HepG2 (cell line): ENCODE results near the gene LRFN2. TPM values are rescaled to one million over a fixed set of nuclear protein-coding genes. Genes with fewer than 3 reads are reported as not detected.

ENCODE experiments used
- ATAC-seq: fragments of 200-7000 bp; cut with Tn5 transposase; 3 replicates; pipeline ENCODE4 v1.9.1; 2020; ENCODE audit warnings: mild to moderate bottlenecking, moderate library complexity
- BruUV-seq: library from RNA; stranded (reverse); fragments of 400-500 nt; replicated peaks from 2 replicates; lab custom pipeline; 2021; lab: Mats Ljungman, UMichigan
- CTCF ChIA-PET: fragments of 300-600 bp; formaldehyde crosslinking; extraction: SDS; loops from one replicate; lab custom pipeline; 2021; ENCODE audit warnings: low total read pairs, inconsistent platforms, low intra/inter-chr PET ratio; lab: Yijun Ruan, JAX
- POLR2A ChIA-PET: fragments of 350-600 bp; sonication (Branson Sonifier 250); formaldehyde crosslinking; loops from one replicate; lab custom pipeline; 2020; ENCODE audit warnings: antibody characterized with exemption, inconsistent platforms; lab: Yijun Ruan, JAX
- DNase-seq: peaks from one replicate; pipeline ENCODE4 v3.0.0-alpha.2; 2015; ENCODE audit warnings: low spot score
- FAIRE-seq: peaks from 3 replicates; lab custom pipeline; 2011; peaks lifted over from hg19 to GRCh38; lab: Jason Lieb, UNC
- H2AFZ ChIP-seq: one replicate; pipeline ENCODE4 v1.6.1; 2011; ENCODE audit warnings: low read length, inconsistent platforms
- H3K27ac ChIP-seq: fragments of 300-600 bp; 3 replicates; pipeline ENCODE4 v1.8.0; 2011; ENCODE audit warnings: mixed run types, mild to moderate bottlenecking, mixed read lengths, low read length, inconsistent platforms; ENCODE audit not compliant: insufficient read depth; ENCODE audit errors: extremely low read length
- H3K27me3 ChIP-seq, 2 experiments: fragments of 200-600 bp in 1 of 2; 2 replicates in 1 of 2; 3 replicates in 1 of 2; pipeline versions ENCODE4 v1.6.0 to v1.8.0; 2011; ENCODE audit warnings: low read length in 2 of 2, mild to moderate bottlenecking in 2 of 2, moderate library complexity in 2 of 2, inconsistent platforms in 1 of 2; ENCODE audit not compliant: insufficient read depth in 2 of 2, control insufficient read depth in 1 of 2
- H3K36me3 ChIP-seq, 2 experiments: fragments of 200-600 bp in 1 of 2; replicated peaks in 1 of 2; 2 replicates in 1 of 2; 3 replicates in 1 of 2; pipeline versions ENCODE4 v1.5.1 to v1.8.0; 2011; ENCODE audit warnings: low read length in 2 of 2, inconsistent platforms in 1 of 2; ENCODE audit not compliant: insufficient read depth in 2 of 2, control insufficient read depth in 1 of 2
- H3K4me1 ChIP-seq: 2 replicates; pipeline ENCODE4 v1.5.1; 2012; ENCODE audit warnings: low read length, inconsistent platforms; ENCODE audit not compliant: insufficient read depth
- H3K4me2 ChIP-seq: 2 replicates; pipeline ENCODE4 v1.6.0; 2011; ENCODE audit warnings: low read depth, low read length, inconsistent platforms
- H3K4me3 ChIP-seq, 3 experiments: fragments of 200-600 bp in 1 of 3; sonication (generic), shearing (Covaris generic) in 1 of 3; replicated peaks in 1 of 3; 2 replicates each; pipeline ENCODE4 v1.5.1; 2011 to 2016; ENCODE audit warnings: low read length in 3 of 3, inconsistent platforms in 2 of 3, low read depth in 2 of 3, mild to moderate bottlenecking in 2 of 3, control low read depth in 1 of 3, mixed read lengths in 1 of 3; ENCODE audit not compliant: insufficient read depth in 1 of 3
- H3K79me2 ChIP-seq: one replicate; pipeline ENCODE4 v1.6.1; 2011; ENCODE audit warnings: low read length, inconsistent platforms; ENCODE audit not compliant: insufficient read depth
- H3K9ac ChIP-seq: 2 replicates; pipeline ENCODE4 v1.6.0; 2011; ENCODE audit warnings: mild to moderate bottlenecking, low read depth, low read length, inconsistent platforms; ENCODE audit not compliant: insufficient read depth
- H3K9me3 ChIP-seq: 2 replicates; pipeline ENCODE4 v1.5.1; 2012; ENCODE audit warnings: mild to moderate bottlenecking, low read length
- H4K20me1 ChIP-seq: 2 replicates; pipeline ENCODE4 v1.6.0; 2011; ENCODE audit warnings: inconsistent platforms, mild to moderate bottlenecking, low read length, moderate library complexity; ENCODE audit not compliant: insufficient read depth
- FLYWCH1 ChIP-seq: sonication (generic); formaldehyde crosslinking; IDR thresholded peaks from 2 replicates; pipeline ENCODE4 v1.8.1; 2023; ENCODE audit warnings: mild to moderate bottlenecking, missing genetic modification reagents
- MED8 ChIP-seq: sonication (generic); formaldehyde crosslinking; IDR thresholded peaks from 2 replicates; pipeline ENCODE4 v1.8.1; 2023; ENCODE audit warnings: mild to moderate bottlenecking, missing genetic modification reagents; ENCODE audit not compliant: insufficient replicate concordance
- MYC ChIP-seq: sonication (generic); formaldehyde crosslinking; IDR thresholded peaks from 2 replicates; pipeline ENCODE4 v1.9.0; 2021; ENCODE audit warnings: missing genetic modification reagents, borderline replicate concordance
- NR2F1 ChIP-seq, 2 experiments: fragments of 450-650 bp in 1 of 2; formaldehyde crosslinking in 1 of 2; IDR thresholded peaks; 2 replicates each; pipeline versions ENCODE4 v1.5.0 to v1.6.1; 2016 to 2020; ENCODE audit warnings: mild to moderate bottlenecking in 1 of 2, missing compliant biosample characterization in 1 of 2, missing genetic modification reagents in 1 of 2, moderate library complexity in 1 of 2
- ZBTB38 ChIP-seq: sonication (generic); formaldehyde crosslinking; IDR thresholded peaks from 2 replicates; pipeline ENCODE4 v1.5.1; 2020; ENCODE audit warnings: mild to moderate bottlenecking, missing genetic modification reagents
- ZC3H13 ChIP-seq: sonication (generic); formaldehyde crosslinking; IDR thresholded peaks from 2 replicates; pipeline ENCODE4 v1.8.1; 2023; ENCODE audit warnings: mild to moderate bottlenecking, missing genetic modification reagents, moderate library complexity
- WGBS: methylation state at CpG from one replicate; pipeline ENCODE4 v1.1.6; 2017; ENCODE audit warnings: low lambda C conversion rate; 5-methylcytosine and 5-hydroxymethylcytosine counted together
- in situ Hi-C: cut with HindIII; loops from 2 replicates; pipeline ENCODE4 v1.10.0; 2017; ENCODE audit warnings: low pct_unique_long_range_greater_than_20kb; ENCODE audit not compliant: extremely low pct_ligation_motif_present
- intact Hi-C: fragments of 100-400 bp; cut with micrococcal nuclease; formaldehyde crosslinking; loops from one replicate; pipeline ENCODE4 v1.10.0; 2022; ENCODE audit not compliant: unreplicated experiment
- polyA plus RNA-seq, 8 experiments: library from polyadenylated mRNA; depleted of rRNA in 3 of 8; stranded (reverse) in 7 of 8; unstranded in 1 of 8; fragments of >200 nt; fragmentation: Illumina TruSeq in 4 of 8; extraction: Trizol in 4 of 8; gene quantifications; 2 replicates each; pipeline versions ENCODE4 v1.2.1 to v1.2.3, GENCODE V29; 2011 to 2016; ENCODE audit warnings: low read depth in 4 of 8, missing spikeins in 1 of 8, mixed read lengths in 1 of 8; ENCODE audit not compliant: insufficient read depth in 1 of 8
- total RNA-seq, 5 experiments: library from RNA; depleted of rRNA; stranded (reverse); fragments of >200 nt; fragmentation: Illumina TruSeq; extraction: Trizol; gene quantifications; 2 replicates each; pipeline ENCODE4 v1.2.3, GENCODE V29; 2016; ENCODE audit warnings: low read depth in 1 of 5
- TF ChIP-seq, protein P1 (sequence below): sonication (generic); formaldehyde crosslinking; IDR thresholded peaks from 2 replicates; pipeline ENCODE4 v1.4.0; 2020; ENCODE audit warnings: missing genetic modification reagents
- TF ChIP-seq, protein P2 (sequence below): sonication (generic); formaldehyde crosslinking; IDR thresholded peaks from 2 replicates; pipeline ENCODE4 v1.5.0; 2020; ENCODE audit warnings: missing genetic modification reagents, mild to moderate bottlenecking, borderline replicate concordance
- TF ChIP-seq, protein P3 (sequence below): IDR thresholded peaks from 2 replicates; pipeline ENCODE4 v1.6.1; 2012; ENCODE audit warnings: inconsistent platforms
- TF ChIP-seq, protein P4 (sequence below): fragments of 450-650 bp; IDR thresholded peaks from 2 replicates; pipeline ENCODE4 v1.6.1; 2016

LRFN2 gene
- total and polyA plus RNA-seq, 2 of the 13 experiments (the other 11 are each of a cell fraction or from before 2014, with no cell fraction given) = not detected

DNA sequence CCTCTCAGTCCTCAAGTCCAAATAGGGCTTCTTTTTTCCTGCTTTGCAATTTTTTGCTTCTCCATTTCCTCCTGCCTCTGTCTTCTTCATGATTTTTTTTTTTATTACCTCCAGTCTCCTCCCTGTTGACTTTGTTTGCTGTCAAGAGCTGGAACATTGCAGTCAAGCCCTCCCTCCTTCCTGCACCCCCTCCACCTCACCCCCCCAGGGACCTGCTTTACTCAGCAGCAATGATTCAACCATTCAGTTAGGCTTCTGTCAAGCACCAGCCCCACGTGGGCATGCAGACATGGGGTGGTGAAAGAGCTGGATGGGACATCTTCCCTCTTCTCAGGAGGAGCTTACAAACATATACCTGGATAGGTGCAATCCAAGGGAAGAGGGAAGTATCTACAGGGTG, 142.4 kb downstream of the LRFN2 start (continued):
- TF ChIP-seq, protein P1, sequence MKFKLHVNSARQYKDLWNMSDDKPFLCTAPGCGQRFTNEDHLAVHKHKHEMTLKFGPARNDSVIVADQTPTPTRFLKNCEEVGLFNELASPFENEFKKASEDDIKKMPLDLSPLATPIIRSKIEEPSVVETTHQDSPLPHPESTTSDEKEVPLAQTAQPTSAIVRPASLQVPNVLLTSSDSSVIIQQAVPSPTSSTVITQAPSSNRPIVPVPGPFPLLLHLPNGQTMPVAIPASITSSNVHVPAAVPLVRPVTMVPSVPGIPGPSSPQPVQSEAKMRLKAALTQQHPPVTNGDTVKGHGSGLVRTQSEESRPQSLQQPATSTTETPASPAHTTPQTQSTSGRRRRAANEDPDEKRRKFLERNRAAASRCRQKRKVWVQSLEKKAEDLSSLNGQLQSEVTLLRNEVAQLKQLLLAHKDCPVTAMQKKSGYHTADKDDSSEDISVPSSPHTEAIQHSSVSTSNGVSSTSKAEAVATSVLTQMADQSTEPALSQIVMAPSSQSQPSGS = no peak
- TF ChIP-seq FLYWCH1 (CRISPR knock-in tag) (no peak), MYC (CRISPR knock-in tag) (no peak), NR2F1 (CRISPR knock-in tag; IDR thresholded peaks at IDR 0.05) (no peak), ZC3H13 (CRISPR knock-in tag) (no peak)
- TF ChIP-seq, protein P2, sequence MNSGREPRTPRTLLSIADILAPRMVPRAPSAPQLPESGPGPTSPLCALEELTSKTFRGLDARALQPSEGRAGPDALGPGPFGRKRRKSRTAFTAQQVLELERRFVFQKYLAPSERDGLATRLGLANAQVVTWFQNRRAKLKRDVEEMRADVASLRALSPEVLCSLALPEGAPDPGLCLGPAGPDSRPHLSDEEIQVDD (CRISPR knock-in tag) = no peak
- TF ChIP-seq, protein P3, sequence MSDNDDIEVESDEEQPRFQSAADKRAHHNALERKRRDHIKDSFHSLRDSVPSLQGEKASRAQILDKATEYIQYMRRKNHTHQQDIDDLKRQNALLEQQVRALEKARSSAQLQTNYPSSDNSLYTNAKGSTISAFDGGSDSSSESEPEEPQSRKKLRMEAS = no peak

DNA sequence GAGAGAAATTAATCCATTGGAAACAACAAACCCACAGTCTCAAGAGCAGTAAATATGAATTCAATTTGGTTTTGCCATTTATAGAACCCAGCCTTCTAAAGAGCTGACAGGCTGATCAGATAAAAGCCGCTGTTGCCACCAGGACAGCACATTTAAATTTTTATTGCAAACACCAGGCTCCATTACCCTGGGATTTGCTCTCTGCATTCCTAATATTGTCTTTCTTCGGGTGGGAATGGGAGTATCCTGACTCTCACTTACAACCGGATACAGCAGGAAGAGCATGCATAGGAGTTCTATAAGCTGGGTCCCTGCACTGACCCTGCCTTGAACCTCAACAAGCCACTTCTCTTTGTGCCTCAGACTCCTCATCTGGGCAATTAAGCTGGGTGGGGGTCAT, 142.9 kb downstream of the LRFN2 start:
- no peak overlapping the region for H3K4me3 ChIP-seq
- BruUV-seq = no TSS peak
- no peak overlapping the region for H3K27ac ChIP-seq
- no peak overlapping the region for H2AFZ ChIP-seq
- ChIA-PET POLR2A (no interaction called here), CTCF (no interaction called here)
- no peak overlapping the region for H3K4me2 ChIP-seq
- H3K4me1 ChIP-seq = no peaks in the 10 kb centered on the region
- FAIRE-seq (no peak), ATAC-seq (no peak), DNase-seq (no peak)
- H3K27me3 ChIP-seq = no peaks in the 10 kb centered on the region; a peak in 2 of 5 replicates
- WGBS = 25% methylated on average over 3 of the region's 3 CpGs
- in situ Hi-C loops (no loop called here), intact Hi-C loops (no loop called here)
- no peaks in the 10 kb centered on the region for H4K20me1 ChIP-seq
- H3K9me3 ChIP-seq = no peaks in the 10 kb centered on the region
- H3K36me3 ChIP-seq = no peaks in the 10 kb centered on the region
- H3K79me2 ChIP-seq = no peaks in the 10 kb centered on the region
- H3K9ac ChIP-seq = no peak overlapping the region
- TF ChIP-seq MED8 = no peak
- no peak for TF ChIP-seq ZBTB38 (CRISPR knock-in tag)
- TF ChIP-seq, protein P4, sequence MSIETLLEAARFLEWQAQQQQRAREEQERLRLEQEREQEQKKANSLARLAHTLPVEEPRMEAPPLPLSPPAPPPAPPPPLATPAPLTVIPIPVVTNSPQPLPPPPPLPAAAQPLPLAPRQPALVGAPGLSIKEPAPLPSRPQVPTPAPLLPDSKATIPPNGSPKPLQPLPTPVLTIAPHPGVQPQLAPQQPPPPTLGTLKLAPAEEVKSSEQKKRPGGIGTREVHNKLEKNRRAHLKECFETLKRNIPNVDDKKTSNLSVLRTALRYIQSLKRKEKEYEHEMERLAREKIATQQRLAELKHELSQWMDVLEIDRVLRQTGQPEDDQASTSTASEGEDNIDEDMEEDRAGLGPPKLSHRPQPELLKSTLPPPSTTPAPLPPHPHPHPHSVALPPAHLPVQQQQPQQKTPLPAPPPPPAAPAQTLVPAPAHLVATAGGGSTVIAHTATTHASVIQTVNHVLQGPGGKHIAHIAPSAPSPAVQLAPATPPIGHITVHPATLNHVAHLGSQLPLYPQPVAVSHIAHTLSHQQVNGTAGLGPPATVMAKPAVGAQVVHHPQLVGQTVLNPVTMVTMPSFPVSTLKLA = no peak
